ENCODE results near the gene POLR1H.

POLR1H gene

DNA sequence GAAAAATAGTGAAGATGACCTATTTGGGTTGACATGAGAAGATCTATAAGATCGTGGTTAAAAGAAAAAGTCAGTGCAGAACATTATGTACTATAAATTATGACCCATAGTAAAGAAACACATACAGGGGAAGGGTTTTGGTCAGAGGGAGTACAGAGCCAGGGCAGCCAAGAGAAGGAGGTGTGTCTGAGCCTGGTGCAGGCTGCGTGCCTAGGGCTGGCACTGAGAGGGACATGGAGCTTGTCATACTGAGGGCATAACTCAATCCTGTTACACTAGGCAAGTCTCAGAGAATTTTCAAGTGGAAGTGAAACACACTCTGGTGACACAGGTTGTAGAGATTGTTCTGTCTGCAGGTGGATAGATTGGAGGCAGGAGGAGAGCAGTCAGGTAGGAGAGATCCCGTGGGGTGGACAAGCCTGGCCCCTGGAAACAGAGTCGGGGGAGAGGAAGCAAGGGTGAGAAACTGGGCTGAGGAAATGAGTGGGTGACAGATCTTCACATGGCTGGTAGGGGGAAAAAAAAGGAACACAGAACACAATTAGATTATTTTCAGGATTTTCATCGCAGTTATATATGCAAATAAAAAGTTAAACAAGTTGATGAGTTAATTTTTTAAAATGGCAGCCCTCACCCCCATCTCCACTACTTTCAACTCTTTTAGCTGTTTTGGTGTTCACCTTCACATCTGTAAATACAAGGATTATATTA is 33.0 kb downstream of the POLR1H start:
- H3K9me3 Mint-ChIP-seq: no peaks in the 10 kb centered on the region
- DNase-seq: no peak
- H3K36me3 Mint-ChIP-seq: no peaks in the 10 kb centered on the region
- ATAC-seq (replicated peaks): no peak
- H3K27ac Mint-ChIP-seq: no peak overlapping the region
- peaks cover 0 to 9% of the 10 kb centered on the region in 2 donors for H3K4me1 Mint-ChIP-seq
- H3K4me3 Mint-ChIP-seq: no peak overlapping the region
- H3K27me3 Mint-ChIP-seq: peaks cover 78 to 90% of the 10 kb centered on the region in 2 donors

DNA sequence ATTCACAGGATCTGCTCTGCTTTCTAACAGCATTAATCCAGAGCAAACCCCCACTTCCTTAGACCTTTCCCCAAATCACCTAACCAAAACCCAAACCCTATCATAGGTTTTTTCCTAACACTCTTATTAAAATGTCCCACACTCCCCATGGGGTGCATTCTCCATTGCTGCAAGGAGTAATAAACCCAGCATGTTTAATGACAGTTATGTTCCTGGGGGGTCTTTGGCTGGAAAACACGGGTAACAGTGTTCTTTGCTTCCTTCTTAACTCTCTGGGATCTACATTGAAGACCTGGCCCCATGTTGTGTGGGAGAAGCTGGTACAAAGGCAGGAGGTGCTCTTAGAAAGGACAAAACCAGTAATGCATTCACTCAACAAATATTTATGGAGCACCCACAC is 35.8 kb downstream of the POLR1H start:
- ATAC-seq (replicated peaks): no peak
- Mint-ChIP-seq H3K4me3 (no peak overlapping the region), H3K36me3 (no peaks in the 10 kb centered on the region), H3K4me1 (peaks cover 18 to 25% of the 10 kb centered on the region in 2 donors), H3K27ac (no peak overlapping the region), H3K27me3 (peaks cover 79 to 90% of the 10 kb centered on the region in 2 donors), H3K9me3 (no peaks in the 10 kb centered on the region)
- no peak for DNase-seq

DNA sequence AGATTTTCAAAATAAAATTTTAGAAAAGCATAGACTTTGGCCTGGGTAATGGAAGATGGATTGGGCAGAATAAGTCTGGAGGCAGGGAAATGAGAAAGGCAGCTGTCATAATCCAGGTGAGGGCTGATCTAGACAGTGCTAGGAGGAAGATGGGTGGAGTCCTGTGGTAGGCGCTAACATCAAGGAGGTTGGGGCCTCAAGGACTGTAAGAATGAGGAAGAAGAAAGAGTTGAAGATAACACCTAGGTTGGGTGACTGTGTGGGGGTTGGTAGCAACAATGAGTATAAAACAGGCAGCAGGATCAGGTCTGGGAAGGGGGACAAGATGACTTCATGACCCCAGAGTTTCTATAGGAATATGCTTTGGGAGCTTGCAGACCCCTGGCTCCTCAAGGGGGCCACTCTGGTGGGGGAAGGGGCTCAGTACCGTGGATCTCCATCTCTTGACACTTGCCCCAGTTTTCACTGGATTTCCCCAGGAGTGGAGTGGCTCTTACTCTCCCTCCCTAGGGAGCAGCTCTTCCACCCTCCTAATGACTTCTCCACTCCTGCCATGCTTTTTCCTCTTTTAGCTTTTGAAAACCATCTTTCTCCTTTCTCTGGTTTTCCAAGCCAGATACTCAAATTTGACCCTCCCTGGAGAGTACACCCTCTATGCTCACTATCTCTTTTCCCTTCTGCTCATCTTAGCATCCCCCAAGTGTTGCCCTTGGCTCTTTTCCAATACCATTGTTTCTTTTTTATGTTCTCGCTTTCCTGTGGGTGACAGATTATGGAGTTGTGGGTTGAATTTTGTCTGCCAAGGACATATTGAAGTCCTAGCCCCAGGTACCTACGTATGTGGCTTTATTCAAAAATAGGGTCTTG is 37.1 kb downstream of the POLR1H start:
- Mint-ChIP-seq H3K9me3 (no peaks in the 10 kb centered on the region), H3K27ac (no peak overlapping the region), H3K36me3 (no peaks in the 10 kb centered on the region), H3K27me3 (peaks cover 70 to 77% of the 10 kb centered on the region in 2 donors), H3K4me1 (peaks cover 31 to 32% of the 10 kb centered on the region in 2 donors), H3K4me3 (no peak overlapping the region)
- ATAC-seq (replicated peaks) (no peak), DNase-seq (no peak)

- DNase-seq (no peak), ATAC-seq (replicated peaks) (no peak)
- peaks cover 35 to 38% of the 10 kb centered on the region in 2 donors for H3K4me1 Mint-ChIP-seq
- peak overlapping the region; percentile 7 for H3K27ac Mint-ChIP-seq
- H3K27me3 Mint-ChIP-seq: peaks cover 62 to 70% of the 10 kb centered on the region in 2 donors
- H3K36me3 Mint-ChIP-seq: no peaks in the 10 kb centered on the region
- peak overlapping the region; percentile 68 to 70 for H3K4me3 Mint-ChIP-seq
- H3K9me3 Mint-ChIP-seq: no peaks in the 10 kb centered on the region
These were observed 39.1 kb downstream of the POLR1H start for GRCh38 chr6:30100154-30100553.

GRCh38 chr6:30100585-30101443 is 39.7 kb downstream of the POLR1H start:
- peak in 1 of 2 donors; percentile 4 for ATAC-seq (replicated peaks)
- peak overlapping the region; percentile 68 to 81 for H3K4me3 Mint-ChIP-seq
- H3K36me3 Mint-ChIP-seq: no peaks in the 10 kb centered on the region
- H3K9me3 Mint-ChIP-seq: no peaks in the 10 kb centered on the region
- H3K4me1 Mint-ChIP-seq: peaks cover 35 to 38% of the 10 kb centered on the region in 2 donors
- no peak for DNase-seq
- H3K27me3 Mint-ChIP-seq: peaks cover 57 to 65% of the 10 kb centered on the region in 2 donors
- no peak overlapping the region for H3K27ac Mint-ChIP-seq

DNA sequence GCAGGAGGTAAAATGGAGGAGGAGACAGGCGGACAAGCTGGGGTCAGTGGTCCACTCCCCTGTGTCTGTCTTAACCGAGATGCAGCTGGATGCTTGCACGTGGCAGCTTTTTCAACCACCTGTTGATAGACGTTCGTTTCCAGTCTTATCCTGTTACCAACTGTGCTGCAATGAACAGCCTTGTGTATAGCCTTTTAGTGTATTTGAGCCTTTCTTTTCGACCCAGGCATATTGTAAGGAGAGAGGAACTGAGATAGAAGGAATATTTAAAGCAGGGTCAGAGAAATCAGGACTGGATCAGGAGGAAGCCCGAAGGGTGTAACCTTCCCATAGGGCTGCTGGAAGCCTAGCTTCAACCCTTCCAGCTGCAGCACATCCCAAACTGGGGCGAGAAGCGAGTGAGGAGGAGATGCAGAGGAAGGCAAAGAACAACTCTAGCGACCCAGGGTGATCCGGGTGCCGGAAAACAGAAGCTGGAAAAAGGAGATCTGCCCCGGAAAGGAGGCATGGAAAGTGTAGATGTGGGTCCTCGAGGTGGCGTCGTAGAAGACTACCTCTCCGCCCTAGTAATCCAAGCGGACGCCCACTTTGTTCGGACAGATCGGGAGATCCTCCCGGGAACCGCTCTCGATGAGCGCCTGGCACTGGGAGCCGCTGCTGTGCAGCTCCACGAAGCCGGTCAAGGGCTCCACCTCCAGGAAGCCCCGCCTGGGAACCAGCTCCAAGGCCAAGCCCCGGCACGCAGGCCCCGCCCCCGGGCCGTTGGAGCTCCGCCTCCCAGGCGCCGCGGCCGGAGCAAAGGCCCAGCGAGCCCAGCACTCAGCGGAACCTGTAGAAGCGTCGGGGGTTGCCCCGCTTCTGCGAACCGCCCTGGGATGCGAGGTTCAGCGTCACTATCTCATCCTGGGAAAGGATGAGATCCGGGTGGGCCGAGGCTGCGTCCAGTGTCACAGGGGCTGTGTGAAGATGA is 40.7 kb downstream of the POLR1H start:
- ATAC-seq (replicated peaks) (peak; percentile 55 to 62), DNase-seq (peak; percentile 35)
- Mint-ChIP-seq H3K27me3 (peaks cover 60 to 67% of the 10 kb centered on the region in 2 donors), H3K9me3 (no peaks in the 10 kb centered on the region), H3K4me1 (peaks cover 35 to 38% of the 10 kb centered on the region in 2 donors), H3K27ac (no peak overlapping the region), H3K4me3 (peak overlapping the region; percentile 68 to 81), H3K36me3 (no peaks in the 10 kb centered on the region)

GRCh38 chr6:30102414-30102969 is 41.4 kb downstream of the POLR1H start:
- DNase-seq (no peak), ATAC-seq (replicated peaks) (peak; percentile 27 to 40)
- peaks cover 54 to 63% of the 10 kb centered on the region in 2 donors for H3K27me3 Mint-ChIP-seq
- peak overlapping the region; percentile 83 to 85 for H3K4me3 Mint-ChIP-seq
- H3K9me3 Mint-ChIP-seq: no peaks in the 10 kb centered on the region
- H3K36me3 Mint-ChIP-seq: no peaks in the 10 kb centered on the region
- H3K27ac Mint-ChIP-seq: no peak overlapping the region
- H3K4me1 Mint-ChIP-seq: peaks cover 33 to 38% of the 10 kb centered on the region in 2 donors

- peak; percentile 74 for DNase-seq
- Mint-ChIP-seq H3K27ac (no peak overlapping the region), H3K4me3 (peak overlapping the region; percentile 83 to 85), H3K36me3 (no peaks in the 10 kb centered on the region), H3K27me3 (peaks cover 54 to 63% of the 10 kb centered on the region in 2 donors), H3K4me1 (peaks cover 32 to 43% of the 10 kb centered on the region in 2 donors), H3K9me3 (no peaks in the 10 kb centered on the region)
- ATAC-seq (replicated peaks): peak; percentile 86 to 90
These were observed 42.2 kb downstream of the POLR1H start for GRCh38 chr6:30102970-30103871.

DNA sequence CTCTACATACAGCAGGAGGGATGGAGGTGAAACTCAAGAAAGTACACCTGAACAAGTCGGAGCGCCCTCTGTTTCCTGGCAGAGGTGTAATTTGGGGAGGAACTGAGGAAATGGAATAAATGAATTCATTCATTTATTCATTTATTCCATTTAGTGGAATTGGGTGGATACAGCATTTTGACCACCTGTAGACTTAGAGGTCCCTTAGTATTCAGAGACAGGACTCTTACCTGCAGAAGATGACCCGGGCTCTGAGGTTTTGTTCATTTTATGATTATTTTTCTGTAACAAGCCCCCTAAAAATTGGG is 42.8 kb downstream of the POLR1H start:
- Mint-ChIP-seq H3K4me1 (peaks cover 33 to 45% of the 10 kb centered on the region in 2 donors), H3K27ac (no peak overlapping the region), H3K36me3 (no peaks in the 10 kb centered on the region), H3K27me3 (peaks cover 54 to 63% of the 10 kb centered on the region in 2 donors), H3K4me3 (peak overlapping the region; percentile 83 to 85), H3K9me3 (no peaks in the 10 kb centered on the region)
- DNase-seq (no peak), ATAC-seq (replicated peaks) (no peak)

- ATAC-seq (replicated peaks) (no peak), DNase-seq (no peak)
- Mint-ChIP-seq H3K27ac (no peak overlapping the region), H3K4me1 (peaks cover 34 to 45% of the 10 kb centered on the region in 2 donors), H3K36me3 (no peaks in the 10 kb centered on the region), H3K27me3 (peaks cover 49 to 59% of the 10 kb centered on the region in 2 donors), H3K9me3 (no peaks in the 10 kb centered on the region), H3K4me3 (no peak overlapping the region)
These were observed 43.6 kb downstream of the POLR1H start for GRCh38 chr6:30104661-30105060.

DNA sequence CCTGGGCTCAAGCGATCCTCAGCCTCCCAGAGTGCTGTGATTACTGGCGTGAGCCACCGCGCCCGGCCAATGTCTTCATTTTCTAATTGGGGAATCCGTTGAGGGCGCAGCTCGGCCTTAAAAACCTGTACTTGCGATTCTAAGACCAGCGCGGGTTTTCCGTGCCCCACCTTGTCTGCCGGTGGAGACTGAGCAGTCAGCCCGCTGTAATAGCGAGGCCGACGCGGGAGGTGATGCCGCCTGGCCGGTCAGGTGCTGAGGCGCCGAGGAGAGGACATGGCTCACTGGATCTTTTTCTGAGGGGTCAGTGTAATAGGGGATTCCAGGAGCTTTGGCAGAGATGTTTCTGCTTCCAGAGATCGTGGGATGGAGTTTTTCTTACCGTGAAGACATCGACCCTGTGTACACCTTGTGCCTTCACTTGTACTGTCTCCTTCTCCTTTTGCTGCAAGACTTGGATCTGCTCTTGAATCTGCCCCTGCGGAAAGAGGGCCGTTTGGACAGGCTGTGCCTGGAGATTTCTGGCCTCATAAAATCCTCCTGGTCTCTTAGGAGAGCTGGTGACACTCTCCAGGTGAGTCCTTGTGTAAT is 50.3 kb downstream of the POLR1H start:
- Mint-ChIP-seq H3K27me3 (peaks cover 39 to 47% of the 10 kb centered on the region in 2 donors), H3K27ac (no peak overlapping the region), H3K9me3 (no peaks in the 10 kb centered on the region), H3K4me3 (no peak overlapping the region), H3K36me3 (no peaks in the 10 kb centered on the region), H3K4me1 (peaks cover 13 to 32% of the 10 kb centered on the region in 2 donors)
- ATAC-seq (replicated peaks): no peak
- DNase-seq: no peak

- ATAC-seq (replicated peaks) (peak; percentile 42 to 51), DNase-seq (no peak)
- H3K4me3 Mint-ChIP-seq: peak overlapping the region in 1 of 2 donors; percentile 35
- no peaks in the 10 kb centered on the region for H3K9me3 Mint-ChIP-seq
- peaks cover 38 to 39% of the 10 kb centered on the region in 2 donors for H3K27me3 Mint-ChIP-seq
- H3K36me3 Mint-ChIP-seq: no peaks in the 10 kb centered on the region
- peaks cover 13 to 32% of the 10 kb centered on the region in 2 donors for H3K4me1 Mint-ChIP-seq
- H3K27ac Mint-ChIP-seq: no peak overlapping the region
These were observed 51.4 kb downstream of the POLR1H start for GRCh38 chr6:30112402-30112994.

Data from stimulated activated naive B cell treated with anti-CD40 and anti-IgM and Interleukin-4, amounts not matched to agents 10 μg/mL and 1 μg/mL and 100 μg/mL, for 72 hours (primary cell).